GM20000 (cell line): Measurements from ENCODE around the gene CSRNP3.

Experiments used
- DNase-seq: peaks from one replicate; pipeline ENCODE4 v3.0.0; 2012; ENCODE audit warnings: low spot score
- TF ChIP-seq, protein P1 (sequence below): IDR thresholded peaks from 2 replicates; pipeline ENCODE4 v1.5.1; 2012; ENCODE audit warnings: mild to moderate bottlenecking, control low read depth; ENCODE audit errors: extremely low read depth, missing control alignments

Gene CSRNP3

DNA sequence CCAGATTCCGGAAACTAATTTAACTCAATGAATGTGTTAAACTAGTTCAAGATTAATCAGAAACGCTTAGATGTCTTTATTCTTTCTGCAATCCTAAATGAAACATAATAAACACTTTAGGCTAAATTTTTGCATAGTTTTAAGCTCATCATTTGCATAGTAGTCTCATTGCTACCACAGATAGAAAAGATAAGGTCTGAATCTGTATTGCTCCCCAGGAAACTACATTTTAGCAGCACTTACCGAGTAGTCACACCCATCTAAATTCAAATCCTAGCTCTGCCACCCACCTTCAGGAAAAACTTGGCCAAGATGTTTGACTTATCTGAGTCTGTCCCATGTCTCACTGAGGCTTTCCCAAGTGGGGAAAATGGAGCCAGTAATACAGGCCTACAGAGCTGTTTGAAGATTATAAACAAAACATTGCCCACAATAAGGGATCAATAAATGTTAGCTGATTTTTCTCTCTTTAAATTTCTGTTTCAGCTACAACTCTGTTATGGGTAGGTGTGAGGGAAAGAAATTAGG lies 237.5 kb downstream of the CSRNP3 start:
- TF ChIP-seq, protein P1, sequence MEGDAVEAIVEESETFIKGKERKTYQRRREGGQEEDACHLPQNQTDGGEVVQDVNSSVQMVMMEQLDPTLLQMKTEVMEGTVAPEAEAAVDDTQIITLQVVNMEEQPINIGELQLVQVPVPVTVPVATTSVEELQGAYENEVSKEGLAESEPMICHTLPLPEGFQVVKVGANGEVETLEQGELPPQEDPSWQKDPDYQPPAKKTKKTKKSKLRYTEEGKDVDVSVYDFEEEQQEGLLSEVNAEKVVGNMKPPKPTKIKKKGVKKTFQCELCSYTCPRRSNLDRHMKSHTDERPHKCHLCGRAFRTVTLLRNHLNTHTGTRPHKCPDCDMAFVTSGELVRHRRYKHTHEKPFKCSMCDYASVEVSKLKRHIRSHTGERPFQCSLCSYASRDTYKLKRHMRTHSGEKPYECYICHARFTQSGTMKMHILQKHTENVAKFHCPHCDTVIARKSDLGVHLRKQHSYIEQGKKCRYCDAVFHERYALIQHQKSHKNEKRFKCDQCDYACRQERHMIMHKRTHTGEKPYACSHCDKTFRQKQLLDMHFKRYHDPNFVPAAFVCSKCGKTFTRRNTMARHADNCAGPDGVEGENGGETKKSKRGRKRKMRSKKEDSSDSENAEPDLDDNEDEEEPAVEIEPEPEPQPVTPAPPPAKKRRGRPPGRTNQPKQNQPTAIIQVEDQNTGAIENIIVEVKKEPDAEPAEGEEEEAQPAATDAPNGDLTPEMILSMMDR = no peak
- DNase-seq = no peak

DNA sequence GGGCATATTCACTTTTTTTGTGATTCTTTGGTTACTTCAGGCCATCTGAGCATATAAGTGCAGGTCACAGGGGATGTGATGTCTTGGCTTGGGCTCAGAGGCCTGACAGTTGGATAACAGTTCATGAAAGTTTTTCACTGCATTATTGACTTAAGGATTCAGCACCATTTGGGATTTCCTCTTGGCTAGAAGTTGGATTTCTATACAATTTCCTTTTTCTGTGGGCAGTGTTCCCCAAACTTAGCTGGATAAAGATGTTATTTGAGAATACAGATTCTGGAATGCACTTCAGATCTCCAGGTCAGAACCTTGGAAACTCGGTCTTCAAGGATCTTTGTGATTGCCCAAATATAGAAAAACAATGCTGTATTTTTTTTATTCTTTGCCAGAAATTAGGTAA lies 246.6 kb downstream of the CSRNP3 start:
- TF ChIP-seq, protein P1 = no peak
- DNase-seq = no peak

DNA sequence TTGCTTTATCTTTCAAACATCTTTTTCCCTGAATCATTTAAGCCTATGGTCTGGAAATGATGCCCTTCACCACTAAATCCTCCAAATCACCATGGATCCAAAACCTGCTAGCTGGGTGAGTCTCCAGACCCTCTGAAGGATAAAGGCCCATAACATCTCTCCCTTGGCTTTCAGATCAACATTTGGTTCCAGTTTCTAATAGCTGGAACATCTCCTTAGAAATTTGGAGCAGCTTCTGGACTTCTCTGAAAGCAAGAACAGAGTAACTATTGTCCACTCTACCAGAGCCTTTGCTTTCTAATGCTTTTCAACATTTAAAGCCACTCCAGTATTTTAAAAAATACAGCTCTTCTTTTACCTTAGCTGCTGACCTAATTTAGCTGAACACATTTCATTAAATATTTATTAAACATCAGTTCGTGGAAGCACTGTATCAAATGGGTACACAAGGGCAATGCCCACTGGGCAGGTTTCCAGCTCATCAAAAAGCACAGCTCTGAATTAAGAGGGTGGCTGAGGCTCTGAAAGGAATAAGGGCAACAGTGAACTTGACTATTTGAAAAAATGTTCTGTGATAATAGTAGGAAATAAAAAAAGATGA lies 249.2 kb downstream of the CSRNP3 start:
- DNase-seq = no peak

DNA sequence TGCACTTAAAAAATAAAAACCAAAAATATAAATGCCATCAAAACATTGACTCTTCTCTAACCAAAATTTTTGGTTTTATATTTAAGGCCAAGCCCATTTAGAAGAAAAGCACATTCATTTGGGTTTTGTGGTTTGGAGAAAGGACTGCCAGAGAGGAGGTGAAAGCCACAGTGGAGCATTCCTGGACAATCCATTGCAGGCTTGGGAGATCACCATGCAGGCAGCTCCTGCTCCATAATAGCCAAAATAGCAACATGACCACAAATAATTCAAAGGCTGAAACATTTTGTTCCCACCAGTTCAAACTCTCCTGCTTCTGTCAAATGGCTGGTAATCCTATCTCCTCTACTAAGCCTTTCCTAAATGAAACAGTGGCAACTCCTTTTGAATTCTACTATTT lies 251.0 kb downstream of the CSRNP3 start:
- no peak for DNase-seq
- TF ChIP-seq, protein P1 = no peak

More for the DNA sequence above, 249.2 kb downstream of the CSRNP3 start:
- TF ChIP-seq, protein P1 = no peak

DNA sequence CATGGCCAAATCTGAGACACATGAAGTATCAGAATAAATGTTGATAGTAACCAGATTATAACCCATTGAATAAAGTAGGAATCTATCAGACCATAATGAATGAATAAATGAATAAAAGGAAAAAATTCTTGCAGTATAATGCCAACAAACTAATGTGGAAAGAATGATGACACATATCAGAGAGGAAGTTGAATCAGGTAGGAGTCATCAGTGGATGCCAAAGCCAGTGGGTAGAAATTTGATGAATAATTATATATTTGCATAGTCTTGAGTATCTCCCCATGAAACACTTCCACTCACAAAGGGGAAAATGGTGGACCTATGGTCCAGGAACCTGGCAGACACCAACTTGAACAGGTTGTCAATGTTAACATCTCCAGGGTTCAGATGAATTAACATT lies 255.9 kb downstream of the CSRNP3 start:
- TF ChIP-seq, protein P1 = no peak
- no peak for DNase-seq
